ENCODE measurements around the gene ASPSCR1.

Gene ASPSCR1

DNA sequence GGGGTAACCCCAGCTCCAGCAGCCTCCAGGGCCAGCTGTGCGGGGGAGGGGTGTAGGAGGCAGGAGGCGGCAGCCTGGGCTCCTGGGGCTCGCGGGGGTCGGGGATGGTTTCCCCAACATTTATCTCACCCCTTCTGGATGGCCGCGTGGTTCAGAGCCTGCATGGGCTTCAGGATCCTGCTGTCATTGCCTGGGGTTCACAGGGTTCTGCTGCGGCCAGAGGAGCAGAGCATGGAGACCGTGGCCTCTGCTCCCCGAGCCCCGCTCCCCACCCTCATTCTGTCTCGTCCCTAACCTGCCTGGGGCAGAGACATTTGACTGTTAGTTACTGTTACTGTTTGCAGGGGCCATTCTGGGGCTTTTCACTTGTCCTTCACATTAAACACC is 35.3 kb upstream of the ASPSCR1 start (continued):
- TF ChIP-seq, protein P1, sequence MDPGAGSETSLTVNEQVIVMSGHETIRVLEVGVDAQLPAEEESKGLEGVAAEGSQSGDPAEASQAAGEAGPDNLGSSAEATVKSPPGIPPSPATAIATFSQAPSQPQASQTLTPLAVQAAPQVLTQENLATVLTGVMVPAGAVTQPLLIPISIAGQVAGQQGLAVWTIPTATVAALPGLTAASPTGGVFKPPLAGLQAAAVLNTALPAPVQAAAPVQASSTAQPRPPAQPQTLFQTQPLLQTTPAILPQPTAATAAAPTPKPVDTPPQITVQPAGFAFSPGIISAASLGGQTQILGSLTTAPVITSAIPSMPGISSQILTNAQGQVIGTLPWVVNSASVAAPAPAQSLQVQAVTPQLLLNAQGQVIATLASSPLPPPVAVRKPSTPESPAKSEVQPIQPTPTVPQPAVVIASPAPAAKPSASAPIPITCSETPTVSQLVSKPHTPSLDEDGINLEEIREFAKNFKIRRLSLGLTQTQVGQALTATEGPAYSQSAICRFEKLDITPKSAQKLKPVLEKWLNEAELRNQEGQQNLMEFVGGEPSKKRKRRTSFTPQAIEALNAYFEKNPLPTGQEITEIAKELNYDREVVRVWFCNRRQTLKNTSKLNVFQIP (CRISPR knock-in tag; IDR thresholded peaks at IDR 0.05; ENCODE audit: borderline replicate concordance, low read depth): no peak

DNA sequence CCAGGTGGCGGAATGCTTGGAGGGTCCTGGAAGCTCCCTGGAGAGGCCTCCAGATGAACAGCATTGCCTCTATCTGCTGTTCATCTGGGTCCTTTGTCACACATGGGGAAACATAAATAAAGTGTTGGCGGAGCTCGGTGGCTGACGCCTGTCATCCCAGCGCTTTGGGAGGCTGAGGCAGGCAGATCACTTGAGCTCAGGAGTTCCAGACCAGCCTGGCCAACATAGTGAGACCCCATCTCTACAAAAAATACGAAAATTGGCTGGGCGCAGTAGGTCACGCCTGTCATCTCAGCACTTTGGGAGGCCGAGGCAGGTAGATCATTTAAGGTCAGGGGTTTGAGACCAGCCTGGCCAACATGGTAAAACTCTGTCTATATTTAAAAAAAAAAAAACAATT is 32.6 kb upstream of the ASPSCR1 start:
- ATAC-seq: no peak
- TF ChIP-seq ZFP3 (CRISPR knock-in tag; IDR thresholded peaks at IDR 0.05): no peak
- TF ChIP-seq, protein P2, sequence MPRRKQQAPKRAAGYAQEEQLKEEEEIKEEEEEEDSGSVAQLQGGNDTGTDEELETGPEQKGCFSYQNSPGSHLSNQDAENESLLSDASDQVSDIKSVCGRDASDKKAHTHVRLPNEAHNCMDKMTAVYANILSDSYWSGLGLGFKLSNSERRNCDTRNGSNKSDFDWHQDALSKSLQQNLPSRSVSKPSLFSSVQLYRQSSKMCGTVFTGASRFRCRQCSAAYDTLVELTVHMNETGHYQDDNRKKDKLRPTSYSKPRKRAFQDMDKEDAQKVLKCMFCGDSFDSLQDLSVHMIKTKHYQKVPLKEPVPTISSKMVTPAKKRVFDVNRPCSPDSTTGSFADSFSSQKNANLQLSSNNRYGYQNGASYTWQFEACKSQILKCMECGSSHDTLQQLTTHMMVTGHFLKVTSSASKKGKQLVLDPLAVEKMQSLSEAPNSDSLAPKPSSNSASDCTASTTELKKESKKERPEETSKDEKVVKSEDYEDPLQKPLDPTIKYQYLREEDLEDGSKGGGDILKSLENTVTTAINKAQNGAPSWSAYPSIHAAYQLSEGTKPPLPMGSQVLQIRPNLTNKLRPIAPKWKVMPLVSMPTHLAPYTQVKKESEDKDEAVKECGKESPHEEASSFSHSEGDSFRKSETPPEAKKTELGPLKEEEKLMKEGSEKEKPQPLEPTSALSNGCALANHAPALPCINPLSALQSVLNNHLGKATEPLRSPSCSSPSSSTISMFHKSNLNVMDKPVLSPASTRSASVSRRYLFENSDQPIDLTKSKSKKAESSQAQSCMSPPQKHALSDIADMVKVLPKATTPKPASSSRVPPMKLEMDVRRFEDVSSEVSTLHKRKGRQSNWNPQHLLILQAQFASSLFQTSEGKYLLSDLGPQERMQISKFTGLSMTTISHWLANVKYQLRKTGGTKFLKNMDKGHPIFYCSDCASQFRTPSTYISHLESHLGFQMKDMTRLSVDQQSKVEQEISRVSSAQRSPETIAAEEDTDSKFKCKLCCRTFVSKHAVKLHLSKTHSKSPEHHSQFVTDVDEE (CRISPR knock-in tag; IDR thresholded peaks at IDR 0.05): no peak
- TF ChIP-seq, protein P3, sequence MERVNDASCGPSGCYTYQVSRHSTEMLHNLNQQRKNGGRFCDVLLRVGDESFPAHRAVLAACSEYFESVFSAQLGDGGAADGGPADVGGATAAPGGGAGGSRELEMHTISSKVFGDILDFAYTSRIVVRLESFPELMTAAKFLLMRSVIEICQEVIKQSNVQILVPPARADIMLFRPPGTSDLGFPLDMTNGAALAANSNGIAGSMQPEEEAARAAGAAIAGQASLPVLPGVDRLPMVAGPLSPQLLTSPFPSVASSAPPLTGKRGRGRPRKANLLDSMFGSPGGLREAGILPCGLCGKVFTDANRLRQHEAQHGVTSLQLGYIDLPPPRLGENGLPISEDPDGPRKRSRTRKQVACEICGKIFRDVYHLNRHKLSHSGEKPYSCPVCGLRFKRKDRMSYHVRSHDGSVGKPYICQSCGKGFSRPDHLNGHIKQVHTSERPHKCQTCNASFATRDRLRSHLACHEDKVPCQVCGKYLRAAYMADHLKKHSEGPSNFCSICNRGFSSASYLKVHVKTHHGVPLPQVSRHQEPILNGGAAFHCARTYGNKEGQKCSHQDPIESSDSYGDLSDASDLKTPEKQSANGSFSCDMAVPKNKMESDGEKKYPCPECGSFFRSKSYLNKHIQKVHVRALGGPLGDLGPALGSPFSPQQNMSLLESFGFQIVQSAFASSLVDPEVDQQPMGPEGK (CRISPR knock-in tag; IDR thresholded peaks at IDR 0.05; ENCODE audit: borderline replicate concordance): no peak
- no peak for TF ChIP-seq CSDC2 (CRISPR knock-in tag; IDR thresholded peaks at IDR 0.05)
- no peak for TF ChIP-seq GLIS3 (CRISPR knock-in tag; IDR thresholded peaks at IDR 0.05)
- TF ChIP-seq RARB (CRISPR knock-in tag; IDR thresholded peaks at IDR 0.05): no peak
- no peak for TF ChIP-seq OSR1 (CRISPR knock-in tag; IDR thresholded peaks at IDR 0.05)
- no peak for TF ChIP-seq ISL1 (CRISPR knock-in tag; IDR thresholded peaks at IDR 0.05)
- no peak for TF ChIP-seq PPARA (CRISPR knock-in tag; IDR thresholded peaks at IDR 0.05; ENCODE audit: borderline replicate concordance)
- TF ChIP-seq ZNF8 (CRISPR knock-in tag; IDR thresholded peaks at IDR 0.05): no peak
- TF ChIP-seq ZFP30 (CRISPR knock-in tag; IDR thresholded peaks at IDR 0.05): no peak
- no peak for TF ChIP-seq ARNTL (CRISPR knock-in tag; IDR thresholded peaks at IDR 0.05; ENCODE audit: borderline replicate concordance, low read depth)
- TF ChIP-seq, protein P4, sequence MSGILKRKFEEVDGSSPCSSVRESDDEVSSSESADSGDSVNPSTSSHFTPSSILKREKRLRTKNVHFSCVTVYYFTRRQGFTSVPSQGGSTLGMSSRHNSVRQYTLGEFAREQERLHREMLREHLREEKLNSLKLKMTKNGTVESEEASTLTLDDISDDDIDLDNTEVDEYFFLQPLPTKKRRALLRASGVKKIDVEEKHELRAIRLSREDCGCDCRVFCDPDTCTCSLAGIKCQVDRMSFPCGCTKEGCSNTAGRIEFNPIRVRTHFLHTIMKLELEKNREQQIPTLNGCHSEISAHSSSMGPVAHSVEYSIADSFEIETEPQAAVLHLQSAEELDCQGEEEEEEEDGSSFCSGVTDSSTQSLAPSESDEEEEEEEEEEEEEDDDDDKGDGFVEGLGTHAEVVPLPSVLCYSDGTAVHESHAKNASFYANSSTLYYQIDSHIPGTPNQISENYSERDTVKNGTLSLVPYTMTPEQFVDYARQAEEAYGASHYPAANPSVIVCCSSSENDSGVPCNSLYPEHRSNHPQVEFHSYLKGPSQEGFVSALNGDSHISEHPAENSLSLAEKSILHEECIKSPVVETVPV (CRISPR knock-in tag; IDR thresholded peaks at IDR 0.05): no peak
- TF ChIP-seq, protein P5, sequence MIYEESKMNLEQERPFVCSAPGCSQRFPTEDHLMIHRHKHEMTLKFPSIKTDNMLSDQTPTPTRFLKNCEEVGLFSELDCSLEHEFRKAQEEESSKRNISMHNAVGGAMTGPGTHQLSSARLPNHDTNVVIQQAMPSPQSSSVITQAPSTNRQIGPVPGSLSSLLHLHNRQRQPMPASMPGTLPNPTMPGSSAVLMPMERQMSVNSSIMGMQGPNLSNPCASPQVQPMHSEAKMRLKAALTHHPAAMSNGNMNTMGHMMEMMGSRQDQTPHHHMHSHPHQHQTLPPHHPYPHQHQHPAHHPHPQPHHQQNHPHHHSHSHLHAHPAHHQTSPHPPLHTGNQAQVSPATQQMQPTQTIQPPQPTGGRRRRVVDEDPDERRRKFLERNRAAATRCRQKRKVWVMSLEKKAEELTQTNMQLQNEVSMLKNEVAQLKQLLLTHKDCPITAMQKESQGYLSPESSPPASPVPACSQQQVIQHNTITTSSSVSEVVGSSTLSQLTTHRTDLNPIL (CRISPR knock-in tag; IDR thresholded peaks at IDR 0.05; ENCODE audit: low read depth): no peak

DNA sequence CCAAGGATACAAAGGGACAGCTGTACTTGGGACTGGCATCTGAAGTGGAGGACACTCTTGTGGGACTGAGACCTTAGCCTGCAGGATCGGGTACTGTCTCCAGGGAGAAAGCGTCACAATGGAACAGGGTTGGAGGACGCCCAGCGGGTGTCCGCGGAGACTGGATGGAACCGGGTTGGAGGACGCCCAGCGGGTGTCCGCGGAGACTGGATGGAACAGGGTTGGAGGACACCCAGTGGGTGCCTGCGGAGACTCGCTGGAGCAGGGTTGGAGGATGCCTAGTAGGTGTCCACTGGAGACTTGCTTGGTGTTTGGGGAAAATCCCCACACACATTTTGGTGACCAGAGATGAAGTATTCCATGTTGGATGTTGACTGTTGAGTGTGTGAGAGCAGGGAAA is 30.2 kb upstream of the ASPSCR1 start, which contains the start of gene MYADML2:
TSS of gene MYADML2 (minus strand) at position 45 of the 400 bp plus-strand sequence. CDS start 5,492 bp downstream, outside the sequence.
- no peak for ATAC-seq
- TF ChIP-seq, protein P2 (CRISPR knock-in tag; IDR thresholded peaks at IDR 0.05): no peak
- TF ChIP-seq OSR1 (CRISPR knock-in tag; IDR thresholded peaks at IDR 0.05) (no peak), ZFP30 (CRISPR knock-in tag; IDR thresholded peaks at IDR 0.05) (no peak), SNAI2 (CRISPR knock-in tag; IDR thresholded peaks at IDR 0.05) (no peak), ARNTL (CRISPR knock-in tag; IDR thresholded peaks at IDR 0.05; ENCODE audit: borderline replicate concordance, low read depth) (no peak), BACH2 (CRISPR knock-in tag; IDR thresholded peaks at IDR 0.05; ENCODE audit: borderline replicate concordance) (no peak), ZNF565 (CRISPR knock-in tag; conservative IDR thresholded peaks at IDR 0.05; ENCODE audit: low read depth) (no peak), TCF4 (CRISPR knock-in tag; IDR thresholded peaks at IDR 0.05; ENCODE audit: borderline replicate concordance) (no peak), TOX (CRISPR knock-in tag; IDR thresholded peaks at IDR 0.05; ENCODE audit: borderline replicate concordance) (no peak), ZFP3 (CRISPR knock-in tag; IDR thresholded peaks at IDR 0.05) (no peak), CSDC2 (CRISPR knock-in tag; IDR thresholded peaks at IDR 0.05) (no peak), ISL1 (CRISPR knock-in tag; IDR thresholded peaks at IDR 0.05) (no peak)
- TF ChIP-seq, protein P3 (CRISPR knock-in tag; IDR thresholded peaks at IDR 0.05; ENCODE audit: borderline replicate concordance): no peak
- TF ChIP-seq, protein P5 (CRISPR knock-in tag; IDR thresholded peaks at IDR 0.05; ENCODE audit: low read depth): no peak
